Esophagus squamous epithelium (tissue), 5 donors: ENCODE measurements around the gene MORN5. TPM values are rescaled to one million over a fixed set of nuclear protein-coding genes. Genes with fewer than 3 reads are reported as not detected.

Source experiments
- DNase-seq: peaks from one replicate; lab custom pipeline; 2025; lab: John Stamatoyannopoulos, UW
- H3K27ac ChIP-seq, 4 donors: fragments of 200-600 bp; sonication (generic); one replicate each; pipeline ENCODE4 v1.5.1; 2016 to 2019; ENCODE audit warnings: mild to moderate bottlenecking in 1 of 4
- H3K27me3 ChIP-seq, 4 donors: fragments of 200-600 bp; sonication (generic); 1 replicate in 3 of 4; 2 replicates in 1 of 4; pipeline versions ENCODE4 v1.5.1 to v1.6.0; 2017 to 2021; ENCODE audit warnings: antibody characterized with exemption in 1 of 4
- H3K36me3 ChIP-seq, 3 donors: fragments of 200-600 bp; sonication (generic); one replicate each; pipeline ENCODE4 v1.5.1; 2016 to 2019
- H3K4me1 ChIP-seq, 3 donors: fragments of 200-600 bp; sonication (generic); one replicate each; pipeline ENCODE4 v1.5.1; 2017 to 2019
- H3K4me3 ChIP-seq, 4 donors: fragments of 200-600 bp; sonication (generic); 1 replicate in 3 of 4; 2 replicates in 1 of 4; pipeline ENCODE4 v1.5.1; 2016 to 2019; ENCODE audit warnings: mild to moderate bottlenecking in 2 of 4, moderate library complexity in 1 of 4
- H3K9me3 ChIP-seq, 3 donors: fragments of 200-600 bp; sonication (generic); one replicate each; pipeline ENCODE4 v1.5.1; 2016 to 2019
- CTCF ChIP-seq, 6 experiments: fragments of 450-650 bp in 4 of 6; fragments of 200-600 bp in 2 of 6; sonication (generic) in 2 of 6; IDR thresholded peaks; one replicate each; pipeline ENCODE4 v1.5.1; 2016 to 2019; ENCODE audit warnings: antibody characterized with exemption in 6 of 6, mild to moderate bottlenecking in 4 of 6, moderate library complexity in 4 of 6
- POLR2A ChIP-seq, 4 donors: fragments of 450-650 bp; IDR thresholded peaks; one replicate each; pipeline ENCODE4 v1.6.1; 2017; ENCODE audit warnings: antibody characterized with exemption in 4 of 4, mild to moderate bottlenecking in 4 of 4, moderate library complexity in 3 of 4
- WGBS, 2 donors: methylation state at CpG; one replicate each; pipeline ENCODE4 v1.1.5; 2018; 5-methylcytosine and 5-hydroxymethylcytosine counted together
- intact Hi-C: fragments of 100-400 bp; cut with DNase I; formaldehyde crosslinking; loops from one replicate; pipeline ENCODE4 v1.15.0; 2022
- total RNA-seq, 4 donors: library from RNA; depleted of rRNA; stranded (reverse); fragments of >200 nt; gene quantifications; one replicate each; pipeline ENCODE4 v1.1.0, GENCODE V29; 2016
- donor health status: DM: yes; HTN: yes; CAD: no.

MORN5 gene
- not detected for total RNA-seq

- intact Hi-C loops, result no loop called here
- DNase-seq, result peak; percentile 64
- Histone ChIP-seq H3K27me3 (no peaks in the 10 kb centered on the region), H3K4me1 (peaks cover 0 to 46% (median 28%) of the 10 kb centered on the region in 3 donors), H3K36me3 (no peaks in the 10 kb centered on the region), H3K4me3 (peak within 1 kb of the TSS; percentile 86 to 96 (median 90)), H3K27ac (peak within 1 kb of the TSS; percentile 90 to 95 (median 92)), H3K9me3 (no peaks in the 10 kb centered on the region)
- TF ChIP-seq CTCF (IDR thresholded peaks at IDR 0.05), result peak in 4 of 6 experiments; percentile 23 to 33 (median 30)
- TF ChIP-seq POLR2A (IDR thresholded peaks at IDR 0.05), result peak in 3 of 4 donors; percentile 45 to 74 (median 67)
- 1 to 2% methylated on average over 33 to 35 of the region's 56 CpGs for WGBS, 2 donors
Measured at GRCh38 chr9:122159026-122159924, at the start of gene MORN5, which contains the start of gene NDUFA8. Gene MORN5 (plus strand): TSS chr9:122159908. CDS start chr9:122159973, 65 bp downstream. Gene NDUFA8 (minus strand): TSS chr9:122159779. CDS start chr9:122159677, 102 bp downstream.

- no peak for TF ChIP-seq CTCF (IDR thresholded peaks at IDR 0.05)
- no peak for TF ChIP-seq POLR2A (IDR thresholded peaks at IDR 0.05)
- intact Hi-C loops, result no loop called here
- no peaks in the 10 kb centered on the region for H3K9me3 ChIP-seq
- peaks cover 0 to 2% (median 0%) of the 10 kb centered on the region in 4 donors for H3K27me3 ChIP-seq
- no peak overlapping the region for H3K4me3 ChIP-seq
- 70 to 89% methylated on average over 1 to 2 of the region's 7 CpGs for WGBS, 2 donors
- no peaks in the 10 kb centered on the region for H3K36me3 ChIP-seq
- H3K4me1 ChIP-seq, result peaks cover 0 to 5% (median 0%) of the 10 kb centered on the region in 3 donors
- no peak overlapping the region for H3K27ac ChIP-seq
- DNase-seq, result no peak
Measured at GRCh38 chr9:122110100-122110833, 49.4 kb upstream of the MORN5 start.

GRCh38 chr9:122111413-122112085 is 48.2 kb upstream of the MORN5 start:
- no peak overlapping the region for H3K4me3 ChIP-seq
- no peak for DNase-seq
- no peak for TF ChIP-seq POLR2A (IDR thresholded peaks at IDR 0.05)
- no peak for TF ChIP-seq CTCF (IDR thresholded peaks at IDR 0.05)

GRCh38 chr9:122112238-122112637 is 47.5 kb upstream of the MORN5 start:
- no peaks in the 10 kb centered on the region for H3K9me3 ChIP-seq
- no peak overlapping the region for H3K4me3 ChIP-seq
- TF ChIP-seq POLR2A (IDR thresholded peaks at IDR 0.05) (no peak), CTCF (IDR thresholded peaks at IDR 0.05) (no peak)
- no peak overlapping the region for H3K27ac ChIP-seq
- intact Hi-C loops, result no loop called here
- H3K36me3 ChIP-seq, result no peaks in the 10 kb centered on the region
- H3K27me3 ChIP-seq, result peaks cover 0 to 7% (median 0%) of the 10 kb centered on the region in 4 donors
- WGBS, 2 donors, result 65% methylated on average over 4 to 6 of the region's 6 CpGs
- H3K4me1 ChIP-seq, result peaks cover 0 to under 1% (median 0%) of the 10 kb centered on the region in 3 donors
- no peak for DNase-seq

More at GRCh38 chr9:122111413-122112085, 48.2 kb upstream of the MORN5 start:
- 79 to 84% methylated on average over 7 to 8 of the region's 9 CpGs for WGBS, 2 donors
- intact Hi-C loops, result no loop called here
- H3K9me3 ChIP-seq, result no peaks in the 10 kb centered on the region
- no peak overlapping the region for H3K27ac ChIP-seq
- peaks cover 0 to 5% (median 0%) of the 10 kb centered on the region in 3 donors for H3K4me1 ChIP-seq
- H3K36me3 ChIP-seq, result no peaks in the 10 kb centered on the region
- H3K27me3 ChIP-seq, result peaks cover 0 to 7% (median 0%) of the 10 kb centered on the region in 4 donors
